Thyroid gland (tissue), 4 donors: Measurements from ENCODE around the gene ING5.

ENCODE experiments used
- CTCF ChIP-seq, 6 experiments: fragments of 200-600 bp in 3 of 6; fragments of 450-650 bp in 3 of 6; sonication (generic) in 3 of 6; IDR thresholded peaks; one replicate each; pipeline ENCODE4 v1.5.1; 2016 to 2019; ENCODE audit warnings: antibody characterized with exemption in 6 of 6, mild to moderate bottlenecking in 2 of 6, inconsistent platforms in 1 of 6, moderate library complexity in 1 of 6
- POLR2A ChIP-seq, 2 donors: fragments of 450-650 bp; IDR thresholded peaks; one replicate each; pipeline ENCODE4 v1.6.1; 2017; ENCODE audit warnings: antibody characterized with exemption in 2 of 2, mild to moderate bottlenecking in 2 of 2, moderate library complexity in 1 of 2

- peak in 1 of 6 experiments; percentile 14 for TF ChIP-seq CTCF (IDR thresholded peaks at IDR 0.05)
- no peak for TF ChIP-seq POLR2A (IDR thresholded peaks at IDR 0.05)
Measured at GRCh38 chr2:241724259-241724974, 22.6 kb downstream of the ING5 start.
